OCI-LY1 (cell line): ENCODE results near the gene CCR7.

Experiments used
- H2AFZ ChIP-seq: fragments of 200-600 bp; sonication (generic), shearing (Covaris generic); 2 replicates; pipeline ENCODE4 v1.6.0; 2014; ENCODE audit warnings: antibody characterized with exemption, mild to moderate bottlenecking, low read length
- H3F3A ChIP-seq: fragments of 200-600 bp; sonication (generic), shearing (Covaris generic); 2 replicates; pipeline ENCODE4 v1.6.0; 2014; ENCODE audit warnings: mild to moderate bottlenecking, antibody characterized with exemption, low read length, moderate library complexity; ENCODE audit not compliant: insufficient read depth
- H3K27ac ChIP-seq: fragments of 200-600 bp; sonication (generic); 2 replicates; pipeline ENCODE4 v1.5.1; 2014; ENCODE audit warnings: low read length, mixed run types, mild to moderate bottlenecking, low read depth; ENCODE audit not compliant: poor library complexity, severe bottlenecking
- H3K27me3 ChIP-seq: fragments of 200-600 bp; sonication (generic); 2 replicates; pipeline ENCODE4 v1.6.0; 2014; ENCODE audit warnings: antibody characterized with exemption, mild to moderate bottlenecking, low read length, moderate library complexity; ENCODE audit not compliant: insufficient read depth
- H3K36me3 ChIP-seq: fragments of 200-600 bp; sonication (generic); 2 replicates; pipeline ENCODE4 v1.6.1; 2014; ENCODE audit warnings: mild to moderate bottlenecking, antibody characterized with exemption, low read length, moderate library complexity, mixed read lengths; ENCODE audit not compliant: insufficient read depth
- H3K4me1 ChIP-seq: fragments of 200-600 bp; sonication (generic); 2 replicates; pipeline ENCODE4 v1.5.1; 2014; ENCODE audit warnings: mild to moderate bottlenecking, low read length, moderate library complexity; ENCODE audit not compliant: insufficient read depth, severe bottlenecking
- H3K4me2 ChIP-seq: fragments of 200-600 bp; sonication (generic), shearing (Covaris generic); 2 replicates; pipeline ENCODE4 v1.6.1; 2014; ENCODE audit warnings: low read length
- H3K4me3 ChIP-seq: fragments of 200-600 bp; sonication (generic); 2 replicates; pipeline ENCODE4 v1.5.1; 2014; ENCODE audit warnings: low read length, low read depth, mild to moderate bottlenecking, mixed read lengths; ENCODE audit not compliant: poor library complexity, severe bottlenecking
- H3K79me2 ChIP-seq: fragments of 200-600 bp; shearing (Covaris generic); 2 replicates; pipeline ENCODE4 v1.6.1; 2016; ENCODE audit warnings: mixed run types, low read length, mixed read lengths; ENCODE audit not compliant: insufficient read depth
- H3K9ac ChIP-seq: fragments of 200-600 bp; sonication (generic), shearing (Covaris generic); 2 replicates; pipeline ENCODE4 v1.6.1; 2014; ENCODE audit warnings: mild to moderate bottlenecking, low read length, mixed read lengths
- H3K9me2 ChIP-seq: fragments of 200-600 bp; sonication (generic), shearing (Covaris generic); 2 replicates; pipeline ENCODE4 v1.6.1; 2014; ENCODE audit warnings: low read depth, mild to moderate bottlenecking, low read length, mixed read lengths
- H3K9me3 ChIP-seq: fragments of 200-600 bp; shearing (Covaris generic); 2 replicates; pipeline ENCODE4 v1.6.1; 2014; ENCODE audit warnings: low read length, mixed read lengths
- H4K20me1 ChIP-seq: fragments of 200-600 bp; sonication (generic), shearing (Covaris generic); 2 replicates; pipeline ENCODE4 v1.6.0; 2016; ENCODE audit warnings: mild to moderate bottlenecking, low read length; ENCODE audit not compliant: insufficient read depth
- CTCF ChIP-seq: fragments of 200-600 bp; sonication (generic), shearing (Covaris generic); IDR thresholded peaks from 2 replicates; pipeline ENCODE4 v1.5.1; 2017; ENCODE audit warnings: mild to moderate bottlenecking, antibody characterized with exemption, low read length, moderate library complexity, mixed read lengths
- EZH2 ChIP-seq: fragments of 200-600 bp; sonication (generic), shearing (Covaris generic); IDR thresholded peaks from 2 replicates; pipeline ENCODE4 v1.8.0; 2017; ENCODE audit warnings: borderline replicate concordance, mixed run types, mild to moderate bottlenecking, antibody characterized with exemption, low read length, moderate library complexity, mixed read lengths

The CCR7 gene

GRCh38 chr17:40533896-40534295 is 31.4 kb downstream of the CCR7 start:
- Histone ChIP-seq H3K4me2 (peak overlapping the region; percentile 71), H3F3A (no peaks in the 10 kb centered on the region), H3K27me3 (no peaks in the 10 kb centered on the region), H2AFZ (no peak overlapping the region), H4K20me1 (no peaks in the 10 kb centered on the region), H3K9ac (peak overlapping the region; percentile 52), H3K4me1 (peaks cover 59% of the 10 kb centered on the region), H3K36me3 (no peaks in the 10 kb centered on the region), H3K4me3 (peak overlapping the region; percentile 36), H3K79me2 (no peaks in the 10 kb centered on the region), H3K27ac (peak overlapping the region; percentile 85), H3K9me3 (no peaks in the 10 kb centered on the region), H3K9me2 (no peaks in the 10 kb centered on the region)
- TF ChIP-seq EZH2 (no peak), CTCF (no peak)

GRCh38 chr17:40532520-40533253 is 32.6 kb downstream of the CCR7 start:
- H2AFZ ChIP-seq = no peak overlapping the region
- no peaks in the 10 kb centered on the region for H3K9me2 ChIP-seq
- peaks cover 65% of the 10 kb centered on the region for H3K4me1 ChIP-seq
- peak overlapping the region; percentile 73 for H3K9ac ChIP-seq
- H3K79me2 ChIP-seq = no peaks in the 10 kb centered on the region
- H3K4me3 ChIP-seq = peak overlapping the region; percentile 47
- H3K27ac ChIP-seq = peak overlapping the region; percentile 99
- no peaks in the 10 kb centered on the region for H3K27me3 ChIP-seq
- H3F3A ChIP-seq = no peaks in the 10 kb centered on the region
- peak overlapping the region; percentile 71 for H3K4me2 ChIP-seq
- TF ChIP-seq EZH2 (no peak), CTCF (no peak)
- no peaks in the 10 kb centered on the region for H4K20me1 ChIP-seq
- no peaks in the 10 kb centered on the region for H3K36me3 ChIP-seq
- H3K9me3 ChIP-seq = no peaks in the 10 kb centered on the region

- Histone ChIP-seq H3K79me2 (no peaks in the 10 kb centered on the region), H3F3A (no peaks in the 10 kb centered on the region), H3K27ac (peak overlapping the region; percentile 99), H3K4me3 (peak overlapping the region; percentile 47), H3K36me3 (no peaks in the 10 kb centered on the region), H3K9ac (peak overlapping the region; percentile 73), H3K9me2 (no peaks in the 10 kb centered on the region), H3K27me3 (no peaks in the 10 kb centered on the region), H3K4me2 (peak overlapping the region; percentile 71), H3K9me3 (no peaks in the 10 kb centered on the region; the same call in 1 of the 2 replicates), H4K20me1 (no peaks in the 10 kb centered on the region), H2AFZ (no peak overlapping the region), H3K4me1 (peaks cover 65% of the 10 kb centered on the region)
- TF ChIP-seq CTCF (no peak), EZH2 (no peak)
Measured at GRCh38 chr17:40531051-40531991, 34.0 kb downstream of the CCR7 start.
